GM23338 (cell line): ENCODE results near the gene FDXR. TPM values are rescaled to one million over a fixed set of nuclear protein-coding genes. Genes with fewer than 3 reads are reported as not detected.

Experiments used
- ATAC-seq: fragments of 200-7000 bp; cut with Tn5 transposase; 3 replicates; pipeline ENCODE4 v1.9.1; 2020
- DNase-seq: peaks from one replicate; pipeline ENCODE4 v3.0.0-alpha.2; 2015; ENCODE audit warnings: low spot score
- H2AFZ ChIP-seq: fragments of 200-600 bp; sonication (generic); 2 replicates; pipeline ENCODE4 v1.8.0; 2016; ENCODE audit warnings: antibody characterized with exemption, mild to moderate bottlenecking, moderate library complexity
- H3F3A ChIP-seq: fragments of 200-600 bp; sonication (generic); replicated peaks from 2 replicates; pipeline ENCODE4 v1.8.0; 2017; ENCODE audit warnings: antibody characterized with exemption, mixed run types, low read depth
- H3K27ac ChIP-seq: fragments of 200-600 bp; sonication (generic); 2 replicates; pipeline ENCODE4 v1.6.1; 2016; ENCODE audit warnings: low read depth
- H3K27me3 ChIP-seq: fragments of 200-600 bp; sonication (generic); 2 replicates; pipeline ENCODE4 v1.8.0; 2016; ENCODE audit warnings: mild to moderate bottlenecking, mixed run types, moderate library complexity; ENCODE audit not compliant: insufficient read depth
- H3K36me3 ChIP-seq: fragments of 200-600 bp; sonication (generic); 2 replicates; pipeline ENCODE4 v1.8.0; 2016; ENCODE audit warnings: mild to moderate bottlenecking; ENCODE audit not compliant: insufficient read depth
- H3K4me1 ChIP-seq: fragments of 200-600 bp; sonication (generic); 2 replicates; pipeline ENCODE4 v1.8.0; 2016; ENCODE audit warnings: mild to moderate bottlenecking, moderate library complexity; ENCODE audit not compliant: insufficient read depth
- H3K4me2 ChIP-seq: fragments of 200-600 bp; sonication (generic); 2 replicates; pipeline ENCODE4 v1.7.1; 2017; ENCODE audit warnings: mixed run types
- H3K4me3 ChIP-seq: fragments of 200-600 bp; sonication (generic); 2 replicates; pipeline ENCODE4 v1.6.1; 2016; ENCODE audit warnings: mixed run types
- H3K79me2 ChIP-seq: fragments of 200-600 bp; sonication (generic); replicated peaks from 2 replicates; pipeline ENCODE4 v1.8.0; 2017; ENCODE audit warnings: mild to moderate bottlenecking; ENCODE audit not compliant: insufficient read depth
- H3K9me2 ChIP-seq: fragments of 200-600 bp; sonication (generic); 2 replicates; pipeline ENCODE4 v1.8.0; 2017; ENCODE audit not compliant: insufficient read depth
- H4K20me1 ChIP-seq: fragments of 200-600 bp; sonication (generic); replicated peaks from 2 replicates; pipeline ENCODE4 v1.8.0; 2017; ENCODE audit warnings: mild to moderate bottlenecking; ENCODE audit not compliant: insufficient read depth
- H3K27ac Mint-ChIP-seq: 2 replicates; pipeline ENCODE4 v1.8.0; 2020; ENCODE audit warnings: inconsistent platforms, mild to moderate bottlenecking, moderate library complexity, mixed read lengths
- H3K27me3 Mint-ChIP-seq: 3 replicates; pipeline ENCODE4 v1.8.0; 2022; ENCODE audit warnings: low read depth, mild to moderate bottlenecking, moderate library complexity, mixed read lengths, inconsistent platforms; ENCODE audit not compliant: insufficient read depth, poor library complexity
- H3K36me3 Mint-ChIP-seq: 3 replicates; pipeline ENCODE4 v1.8.0; 2021; ENCODE audit warnings: low read depth, mild to moderate bottlenecking, inconsistent platforms, moderate library complexity, mixed read lengths
- H3K4me1 Mint-ChIP-seq: 3 replicates; pipeline ENCODE4 v1.8.0; 2020; ENCODE audit warnings: mild to moderate bottlenecking, inconsistent platforms, mixed read lengths
- H3K4me3 Mint-ChIP-seq: 3 replicates; pipeline ENCODE4 v1.8.0; 2021; ENCODE audit warnings: moderate library complexity, mild to moderate bottlenecking, inconsistent platforms, mixed read lengths
- H3K9me3 Mint-ChIP-seq: 3 replicates; pipeline ENCODE4 v1.8.0; 2020; ENCODE audit warnings: moderate library complexity, mild to moderate bottlenecking, inconsistent platforms, mixed read lengths
- EZH2 ChIP-seq: fragments of 200-600 bp; sonication (generic); IDR thresholded peaks from one replicate; pipeline ENCODE4 v1.8.0; 2017; ENCODE audit warnings: antibody characterized with exemption, mild to moderate bottlenecking, low read depth; ENCODE audit not compliant: unreplicated experiment
- EZH2phosphoT487 ChIP-seq: fragments of 200-600 bp; sonication (generic); IDR thresholded peaks from one replicate; pipeline ENCODE4 v1.8.1; 2018; ENCODE audit warnings: antibody characterized with exemption; ENCODE audit not compliant: unreplicated experiment
- JUNB ChIP-seq: IDR thresholded peaks from one replicate; pipeline ENCODE4 v1.6.1; 2016; ENCODE audit warnings: antibody characterized with exemption; ENCODE audit not compliant: unreplicated experiment
- NANOG ChIP-seq: IDR thresholded peaks from 2 replicates; pipeline ENCODE4 v1.6.1; 2016; ENCODE audit warnings: antibody characterized with exemption, borderline replicate concordance
- REST ChIP-seq: IDR thresholded peaks from one replicate; pipeline ENCODE4 v1.6.1; 2018; ENCODE audit warnings: antibody characterized with exemption; ENCODE audit not compliant: unreplicated experiment
- STAT1 ChIP-seq: IDR thresholded peaks from one replicate; pipeline ENCODE4 v1.6.1; 2016; ENCODE audit warnings: antibody characterized with exemption; ENCODE audit not compliant: unreplicated experiment
- ZNF114 ChIP-seq: fragments of 250-450 bp; sonication (Bioruptor Pico); IDR thresholded peaks from 2 replicates; pipeline ENCODE4 v1.5.0; 2020; ENCODE audit warnings: mild to moderate bottlenecking, moderate library complexity
- ZNF331 ChIP-seq: fragments of 250-450 bp; sonication (Bioruptor Pico); IDR thresholded peaks from 2 replicates; pipeline ENCODE4 v1.5.0; 2020; ENCODE audit warnings: low read depth, mild to moderate bottlenecking, moderate library complexity
- ZNF462 ChIP-seq: fragments of 250-450 bp; sonication (Bioruptor Pico); IDR thresholded peaks from 2 replicates; pipeline ENCODE4 v1.5.0; 2020; ENCODE audit warnings: mild to moderate bottlenecking, moderate library complexity
- polyA plus RNA-seq: library from polyadenylated mRNA; unstranded; fragments of >200 nt; fragmentation: Nextera tagmentation; extraction: Ambion mirVana; gene quantifications from 2 replicates; pipeline ENCODE4 v1.2.1, GENCODE V29; 2016
- total RNA-seq: library from RNA; depleted of rRNA; stranded (reverse); fragments of >200 nt; shearing (Covaris generic); gene quantifications from 2 replicates; pipeline ENCODE4 v1.2.3, GENCODE V29; 2014
- TF ChIP-seq, protein P1 (sequence below), 2 experiments: fragments of 200-600 bp in 1 of 2; sonication (generic) in 1 of 2; conservative IDR thresholded peaks; 2 replicates each; pipeline versions ENCODE4 v1.5.1 to v1.6.1; 2016 to 2017; ENCODE audit warnings: antibody characterized with exemption in 2 of 2, low read depth in 2 of 2, mild to moderate bottlenecking in 2 of 2, moderate library complexity in 1 of 2

The FDXR gene
- total and polyA plus RNA-seq, 2 experiments from 2014 or later = 21.7 to 33.1 TPM

GRCh38 chr17:74878658-74879057 lies 5.9 kb upstream of the FDXR start:
- H2AFZ ChIP-seq = no peak overlapping the region
- H3K9me2 ChIP-seq = no peaks in the 10 kb centered on the region
- H3K9me3 Mint-ChIP-seq = no peaks in the 10 kb centered on the region
- no peaks in the 10 kb centered on the region for H3K36me3 ChIP-seq
- H3K27ac Mint-ChIP-seq = no peak overlapping the region
- no peak for TF ChIP-seq ZNF331 (CRISPR knock-in tag)
- no peak for TF ChIP-seq ZNF462
- TF ChIP-seq STAT1 = no peak
- TF ChIP-seq ZNF114 (CRISPR knock-in tag) = no peak
- TF ChIP-seq REST = no peak
- TF ChIP-seq NANOG = no peak
- TF ChIP-seq, protein P1, sequence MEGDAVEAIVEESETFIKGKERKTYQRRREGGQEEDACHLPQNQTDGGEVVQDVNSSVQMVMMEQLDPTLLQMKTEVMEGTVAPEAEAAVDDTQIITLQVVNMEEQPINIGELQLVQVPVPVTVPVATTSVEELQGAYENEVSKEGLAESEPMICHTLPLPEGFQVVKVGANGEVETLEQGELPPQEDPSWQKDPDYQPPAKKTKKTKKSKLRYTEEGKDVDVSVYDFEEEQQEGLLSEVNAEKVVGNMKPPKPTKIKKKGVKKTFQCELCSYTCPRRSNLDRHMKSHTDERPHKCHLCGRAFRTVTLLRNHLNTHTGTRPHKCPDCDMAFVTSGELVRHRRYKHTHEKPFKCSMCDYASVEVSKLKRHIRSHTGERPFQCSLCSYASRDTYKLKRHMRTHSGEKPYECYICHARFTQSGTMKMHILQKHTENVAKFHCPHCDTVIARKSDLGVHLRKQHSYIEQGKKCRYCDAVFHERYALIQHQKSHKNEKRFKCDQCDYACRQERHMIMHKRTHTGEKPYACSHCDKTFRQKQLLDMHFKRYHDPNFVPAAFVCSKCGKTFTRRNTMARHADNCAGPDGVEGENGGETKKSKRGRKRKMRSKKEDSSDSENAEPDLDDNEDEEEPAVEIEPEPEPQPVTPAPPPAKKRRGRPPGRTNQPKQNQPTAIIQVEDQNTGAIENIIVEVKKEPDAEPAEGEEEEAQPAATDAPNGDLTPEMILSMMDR (conservative IDR thresholded peaks at IDR 0.05; ENCODE audit: low read depth in 2 of 2) = no peak
- no peak for TF ChIP-seq EZH2phosphoT487
- TF ChIP-seq JUNB = no peak
- TF ChIP-seq EZH2 = no peak
- no peak for DNase-seq
- H3K79me2 ChIP-seq = no peaks in the 10 kb centered on the region
- no peaks in the 10 kb centered on the region for H3K36me3 Mint-ChIP-seq
- peaks cover 12% of the 10 kb centered on the region; the same call in 1 of the 2 replicates for H3K4me1 ChIP-seq
- H3K27me3 ChIP-seq = no peaks in the 10 kb centered on the region
- H3K4me2 ChIP-seq = no peak overlapping the region
- ATAC-seq = no peak
- no peaks in the 10 kb centered on the region for H4K20me1 ChIP-seq
- H3K4me1 Mint-ChIP-seq = peaks cover 16% of the 10 kb centered on the region
- no peak overlapping the region for H3K4me3 ChIP-seq
- H3K4me3 Mint-ChIP-seq = no peak overlapping the region
- peaks cover 11% of the 10 kb centered on the region for H3K27me3 Mint-ChIP-seq
- no peaks in the 10 kb centered on the region for H3F3A ChIP-seq
- H3K27ac ChIP-seq = no peak overlapping the region
